Keratinocyte (primary cell): Measurements from ENCODE around the gene CSNK1G2. TPM values are rescaled to one million over a fixed set of nuclear protein-coding genes. Genes with fewer than 3 reads are reported as not detected.

Source experiments
- DNase-seq: peaks from one replicate; pipeline ENCODE4 v3.0.0-alpha.2; 2011; ENCODE audit warnings: low read depth, missing footprints, low spot score
- FAIRE-seq: peaks from 2 replicates; lab custom pipeline; 2011; peaks lifted over from hg19 to GRCh38; lab: Jason Lieb, UNC
- H2AFZ ChIP-seq: 2 replicates; pipeline ENCODE4 v1.6.0; 2012; ENCODE audit warnings: low read length, control low read depth, inconsistent platforms; ENCODE audit not compliant: control insufficient read depth
- H3K27ac ChIP-seq: 2 replicates; pipeline ENCODE4 v1.5.1; 2011; ENCODE audit warnings: low read length; ENCODE audit not compliant: control insufficient read depth, insufficient read depth
- H3K27me3 ChIP-seq: 3 replicates; pipeline ENCODE4 v1.6.0; 2011; ENCODE audit warnings: low read length; ENCODE audit not compliant: control insufficient read depth, insufficient read depth; ENCODE audit errors: extremely low read depth
- H3K36me3 ChIP-seq, 2 experiments: 2 replicates in 1 of 2; 3 replicates in 1 of 2; pipeline ENCODE4 v1.5.1; 2011; ENCODE audit warnings: low read length in 2 of 2, mild to moderate bottlenecking in 1 of 2; ENCODE audit not compliant: control insufficient read depth in 2 of 2, insufficient read depth in 2 of 2; ENCODE audit errors: extremely low read depth in 1 of 2
- H3K4me1 ChIP-seq: 3 replicates; pipeline ENCODE4 v1.5.1; 2011; ENCODE audit warnings: low read length; ENCODE audit not compliant: control insufficient read depth, insufficient read depth; ENCODE audit errors: extremely low read depth
- H3K4me2 ChIP-seq: 3 replicates; pipeline ENCODE4 v1.6.0; 2011; ENCODE audit warnings: low read depth, low read length; ENCODE audit not compliant: control insufficient read depth, insufficient read depth; ENCODE audit errors: extremely low read depth
- H3K4me3 ChIP-seq, 3 experiments: fragments of 200-600 bp in 1 of 3; sonication (generic) in 1 of 3; 2 replicates in 2 of 3; 3 replicates in 1 of 3; pipeline ENCODE4 v1.5.1; 2011 to 2016; ENCODE audit warnings: low read length in 3 of 3, mild to moderate bottlenecking in 3 of 3, control low read depth in 2 of 3, inconsistent platforms in 1 of 3, low read depth in 1 of 3, mixed read lengths in 1 of 3, mixed run types in 1 of 3, moderate library complexity in 1 of 3; ENCODE audit not compliant: control insufficient read depth in 2 of 3, insufficient read depth in 2 of 3; ENCODE audit errors: extremely low read depth in 1 of 3
- H3K79me2 ChIP-seq: 2 replicates; pipeline ENCODE4 v1.6.0; 2012; ENCODE audit warnings: low read length; ENCODE audit not compliant: control insufficient read depth, insufficient read depth
- H3K9ac ChIP-seq: 3 replicates; pipeline ENCODE4 v1.6.0; 2011; ENCODE audit warnings: low read length; ENCODE audit not compliant: control insufficient read depth, insufficient read depth; ENCODE audit errors: extremely low read depth
- H3K9me1 ChIP-seq: 3 replicates; pipeline ENCODE4 v1.6.0; 2011; ENCODE audit warnings: low read length; ENCODE audit not compliant: control insufficient read depth, insufficient read depth; ENCODE audit errors: extremely low read depth
- H3K9me3 ChIP-seq: 2 replicates; pipeline ENCODE4 v1.5.1; 2012; ENCODE audit warnings: low read depth, low read length; ENCODE audit not compliant: control insufficient read depth
- H4K20me1 ChIP-seq: 3 replicates; pipeline ENCODE4 v1.6.0; 2011; ENCODE audit warnings: low read length; ENCODE audit not compliant: control insufficient read depth, insufficient read depth; ENCODE audit errors: extremely low read depth
- CTCF ChIP-seq, 3 experiments: IDR thresholded peaks in 1 of 3; conservative IDR thresholded peaks in 1 of 3; optimal IDR thresholded peaks in 1 of 3; 2 replicates in 2 of 3; 3 replicates in 1 of 3; pipeline versions ENCODE3 to v1.5.1; 2011; ENCODE audit warnings: low read length in 3 of 3, mild to moderate bottlenecking in 3 of 3, moderate library complexity in 2 of 3, control low read depth in 1 of 3, inconsistent platforms in 1 of 3; ENCODE audit not compliant: insufficient read depth in 2 of 3; ENCODE audit errors: extremely low read depth in 1 of 3
- EZH2 ChIP-seq: IDR thresholded peaks from one replicate; pipeline ENCODE4 v1.6.1; 2012; ENCODE audit warnings: inconsistent platforms, mild to moderate bottlenecking, low read length, moderate library complexity
- dilution Hi-C: fragments of 300-500 bp; cut with MboI; formaldehyde crosslinking; loops from one replicate; pipeline ENCODE4 v1.7.0; 2020; ENCODE audit warnings: low sequenced_read_pairs; ENCODE audit not compliant: extremely low pct_ligation_motif_present
- polyA plus RNA-seq, 5 experiments: library from polyadenylated mRNA; depleted of rRNA in 3 of 5; stranded (reverse) in 3 of 5; stranded (forward) in 1 of 5; unstranded in 1 of 5; fragments of >200 nt; gene quantifications; 1 replicate in 1 of 5; 2 replicates in 3 of 5; 3 replicates in 1 of 5; pipeline versions ENCODE4 v1.2.1 to v1.2.3, GENCODE V29; 2011 to 2012; ENCODE audit warnings: missing spikeins in 2 of 5, low read depth in 1 of 5, low replicate concordance in 1 of 5

Gene CSNK1G2
- polyA plus RNA-seq, 1 donor (not counting 4 experiments of a cell fraction or from before 2014, with no cell fraction given): 34.9 TPM

GRCh38 chr19:1967087-1967608 is 26.2 kb downstream of the CSNK1G2 start:
- DNase-seq (no peak), FAIRE-seq (no peak)
- Histone ChIP-seq H3K79me2 (peaks cover 42% of the 10 kb centered on the region), H3K9me1 (no peaks in the 10 kb centered on the region), H3K9me3 (no peaks in the 10 kb centered on the region), H3K36me3 (peaks cover 0 to 15% of the 10 kb centered on the region in 2 experiments), H3K27ac (no peak overlapping the region), H2AFZ (no peak overlapping the region), H3K4me1 (no peaks in the 10 kb centered on the region), H3K9ac (no peak overlapping the region), H4K20me1 (peaks cover 6% of the 10 kb centered on the region), H3K4me2 (no peak overlapping the region), H3K27me3 (no peaks in the 10 kb centered on the region), H3K4me3 (no peak overlapping the region)
- TF ChIP-seq EZH2: no peak
- no peak for TF ChIP-seq CTCF (optimal IDR thresholded peaks at IDR 0.05 in 1 of 3, IDR thresholded peaks at IDR 0.05 in 1 of 3, conservative IDR thresholded peaks at IDR 0.05 in 1 of 3; ENCODE audit: extremely low read depth in 1 of 3, insufficient read depth in 2 of 3, low read length in 3 of 3)
- dilution Hi-C loops: no loop called here

GRCh38 chr19:1968279-1969175 is 27.6 kb downstream of the CSNK1G2 start:
- H3K4me2 ChIP-seq: no peak overlapping the region
- peaks cover 9% of the 10 kb centered on the region for H4K20me1 ChIP-seq
- peaks cover 42% of the 10 kb centered on the region for H3K79me2 ChIP-seq
- FAIRE-seq (no peak), DNase-seq (no peak)
- TF ChIP-seq EZH2 (no peak), CTCF (optimal IDR thresholded peaks at IDR 0.05 in 1 of 3, IDR thresholded peaks at IDR 0.05 in 1 of 3, conservative IDR thresholded peaks at IDR 0.05 in 1 of 3; ENCODE audit: extremely low read depth in 1 of 3, insufficient read depth in 2 of 3, low read length in 3 of 3) (no peak)
- H3K27ac ChIP-seq: no peak overlapping the region
- peaks cover 0 to 11% of the 10 kb centered on the region in 2 experiments for H3K36me3 ChIP-seq
- no peaks in the 10 kb centered on the region for H3K27me3 ChIP-seq
- H3K9me3 ChIP-seq: no peaks in the 10 kb centered on the region
- dilution Hi-C loops: no loop called here
- H2AFZ ChIP-seq: no peak overlapping the region
- H3K9me1 ChIP-seq: no peaks in the 10 kb centered on the region
- H3K9ac ChIP-seq: no peak overlapping the region
- H3K4me3 ChIP-seq: no peak overlapping the region
- no peaks in the 10 kb centered on the region for H3K4me1 ChIP-seq
